Erythroblast (primary cell): ENCODE data around the gene KLHL29.

Experiments used
- GATA1 ChIP-seq: IDR thresholded peaks from 2 replicates; pipeline ENCODE4 v1.6.1; 2011; ENCODE audit warnings: low read depth, mild to moderate bottlenecking, control low read depth, low read length, moderate library complexity
- POLR2A ChIP-seq: IDR thresholded peaks from 2 replicates; pipeline ENCODE4 v1.6.1; 2011; ENCODE audit warnings: mild to moderate bottlenecking, low read length

- TF ChIP-seq POLR2A (no peak), GATA1 (no peak)
These were observed 200.5 kb downstream of the KLHL29 start for GRCh38 chr2:23585273-23586170.
